ENCODE data around the gene UBP1. TPM values are rescaled to one million over a fixed set of nuclear protein-coding genes. Genes with fewer than 3 reads are reported as not detected.

The UBP1 gene
- total RNA-seq, 6 donors from 2014 or later = 60.2 to 81.4 (median 65.8) TPM

GRCh38 chr3:33441225-33441976 lies 1.2 kb upstream of the UBP1 start:
- Histone ChIP-seq H3K4me1 (peaks cover 21 to 36% (median 30%) of the 10 kb centered on the region in 4 donors), H3K9me3 (no peaks in the 10 kb centered on the region), H3K36me3 (no peaks in the 10 kb centered on the region), H3K4me3 (peak overlapping the region; percentile 79 to 93 (median 88)), H3K27me3 (no peaks in the 10 kb centered on the region), H3K27ac (peak overlapping the region; percentile 92 to 99 (median 94))
- TF ChIP-seq, protein P1, sequence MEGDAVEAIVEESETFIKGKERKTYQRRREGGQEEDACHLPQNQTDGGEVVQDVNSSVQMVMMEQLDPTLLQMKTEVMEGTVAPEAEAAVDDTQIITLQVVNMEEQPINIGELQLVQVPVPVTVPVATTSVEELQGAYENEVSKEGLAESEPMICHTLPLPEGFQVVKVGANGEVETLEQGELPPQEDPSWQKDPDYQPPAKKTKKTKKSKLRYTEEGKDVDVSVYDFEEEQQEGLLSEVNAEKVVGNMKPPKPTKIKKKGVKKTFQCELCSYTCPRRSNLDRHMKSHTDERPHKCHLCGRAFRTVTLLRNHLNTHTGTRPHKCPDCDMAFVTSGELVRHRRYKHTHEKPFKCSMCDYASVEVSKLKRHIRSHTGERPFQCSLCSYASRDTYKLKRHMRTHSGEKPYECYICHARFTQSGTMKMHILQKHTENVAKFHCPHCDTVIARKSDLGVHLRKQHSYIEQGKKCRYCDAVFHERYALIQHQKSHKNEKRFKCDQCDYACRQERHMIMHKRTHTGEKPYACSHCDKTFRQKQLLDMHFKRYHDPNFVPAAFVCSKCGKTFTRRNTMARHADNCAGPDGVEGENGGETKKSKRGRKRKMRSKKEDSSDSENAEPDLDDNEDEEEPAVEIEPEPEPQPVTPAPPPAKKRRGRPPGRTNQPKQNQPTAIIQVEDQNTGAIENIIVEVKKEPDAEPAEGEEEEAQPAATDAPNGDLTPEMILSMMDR (IDR thresholded peaks at IDR 0.05) = no peak
- TF ChIP-seq POLR2A (IDR thresholded peaks at IDR 0.05) = no peak
- TF ChIP-seq EP300 (IDR thresholded peaks at IDR 0.05) = no peak
- no peak for TF ChIP-seq POLR2AphosphoS5 (IDR thresholded peaks at IDR 0.05)
- WGBS, 2 donors = 27 to 30% methylated on average over 26 of the region's 26 CpGs
- ATAC-seq (ENCODE audit: low FRiP score in 2 of 2) = peak in 1 of 2 donors; percentile 13
- DNase-seq = no peak

- TF ChIP-seq POLR2AphosphoS5 (IDR thresholded peaks at IDR 0.05) = no peak
- TF ChIP-seq POLR2A (IDR thresholded peaks at IDR 0.05) = peak in 2 of 4 donors; percentile 57 to 74
- TF ChIP-seq, protein P1 (IDR thresholded peaks at IDR 0.05) = peak; percentile 14 to 72 (median 60)
- peak in 1 of 4 donors; percentile 5 for TF ChIP-seq EP300 (IDR thresholded peaks at IDR 0.05)
- peak overlapping the region; percentile 64 to 93 (median 88) for H3K4me3 ChIP-seq
Observed at GRCh38 chr3:33439546-33440327, 468 bp downstream of the UBP1 start.

DNA sequence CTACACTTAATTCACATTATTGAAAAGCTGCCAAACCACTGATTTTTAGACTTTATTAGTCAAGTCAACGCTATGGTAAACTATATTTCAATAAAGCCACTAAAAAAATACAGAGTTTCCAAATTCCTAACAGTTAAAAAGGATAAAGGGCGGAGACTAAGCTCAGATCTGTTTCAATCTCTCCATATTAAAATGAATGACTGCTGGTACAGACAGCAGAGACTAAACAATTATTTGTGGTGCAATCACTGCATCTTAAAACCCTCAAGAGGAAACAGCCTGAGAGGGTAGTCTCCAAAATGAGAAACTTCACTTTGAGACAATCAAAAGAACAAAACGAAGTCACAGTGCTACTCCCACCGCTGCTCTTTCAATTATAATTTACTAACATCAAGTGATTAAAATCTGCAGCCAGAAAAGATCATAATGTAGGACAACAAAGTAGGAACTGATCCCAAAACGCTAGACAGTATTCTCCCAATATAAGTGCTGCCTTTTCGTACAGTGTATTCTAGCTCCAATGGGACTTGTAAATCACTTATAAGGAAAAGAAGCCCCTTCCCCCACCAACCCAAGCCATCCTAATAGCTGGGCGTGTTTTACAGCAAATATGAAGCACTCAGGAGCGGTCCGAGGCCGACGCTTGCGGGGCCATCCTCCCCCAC lies 1.2 kb downstream of the UBP1 start:
- 3 to 11% methylated on average over 6 to 12 of the region's 12 CpGs for WGBS, 2 donors
- H3K27ac ChIP-seq = peak overlapping the region; percentile 92 to 99 (median 94)
- no peaks in the 10 kb centered on the region for H3K36me3 ChIP-seq
- peak overlapping the region; percentile 62 to 93 (median 88) for H3K4me3 ChIP-seq
- no peaks in the 10 kb centered on the region for H3K9me3 ChIP-seq
- no peak for ATAC-seq (ENCODE audit: low FRiP score in 2 of 2)
- H3K4me1 ChIP-seq = peaks cover 33 to 48% (median 40%) of the 10 kb centered on the region in 4 donors
- peak in 1 of 4 donors; percentile 3 for TF ChIP-seq POLR2A (IDR thresholded peaks at IDR 0.05)
- TF ChIP-seq POLR2AphosphoS5 (IDR thresholded peaks at IDR 0.05) = no peak
- no peaks in the 10 kb centered on the region for H3K27me3 ChIP-seq
- DNase-seq = no peak

More at GRCh38 chr3:33439546-33440327, 468 bp downstream of the UBP1 start:
- Histone ChIP-seq H3K27me3 (no peaks in the 10 kb centered on the region), H3K4me1 (peaks cover 33 to 48% (median 40%) of the 10 kb centered on the region in 4 donors), H3K9me3 (no peaks in the 10 kb centered on the region), H3K27ac (peak overlapping the region; percentile 92 to 99 (median 94)), H3K36me3 (no peaks in the 10 kb centered on the region)
- WGBS, 2 donors = 0 to 2% methylated on average over 14 to 17 of the region's 93 CpGs
- DNase-seq (peak in 1 of 2 donors; percentile 57), ATAC-seq (ENCODE audit: low FRiP score in 2 of 2) (peak in 1 of 2 donors; percentile 60)

- DNase-seq (no peak), ATAC-seq (ENCODE audit: low FRiP score in 2 of 2) (no peak)
- Histone ChIP-seq H3K9me3 (no peaks in the 10 kb centered on the region), H3K27ac (peak overlapping the region; percentile 92 to 99 (median 94)), H3K36me3 (no peaks in the 10 kb centered on the region), H3K4me3 (peak overlapping the region in 3 of 4 donors; percentile 86 to 93 (median 90)), H3K4me1 (peaks cover 37 to 54% (median 44%) of the 10 kb centered on the region in 4 donors), H3K27me3 (no peaks in the 10 kb centered on the region)
- 8 to 9% methylated on average over 4 of the region's 4 CpGs for WGBS, 2 donors
- TF ChIP-seq POLR2AphosphoS5 (IDR thresholded peaks at IDR 0.05) = no peak
- TF ChIP-seq, protein P1 (IDR thresholded peaks at IDR 0.05) = no peak
- no peak for TF ChIP-seq EP300 (IDR thresholded peaks at IDR 0.05)
- TF ChIP-seq POLR2A (IDR thresholded peaks at IDR 0.05) = no peak
Observed at GRCh38 chr3:33438284-33438668, 1.9 kb downstream of the UBP1 start.

Data from upper lobe of left lung (tissue), 6 donors.